ENCODE data around the gene AMER2.

GRCh38 chr13:25118378-25118905 is 53.6 kb downstream of the AMER2 start:
- TF ChIP-seq POLR2A (IDR thresholded peaks at IDR 0.05) (no peak), CTCF (IDR thresholded peaks at IDR 0.05) (no peak)

All from testis (tissue), 2 donors.